HG02763 (cell line): ENCODE results near the gene ZNF726.
"Not testable (repeated sequence)": the region's sequence is repeated elsewhere in the genome, so short reads cannot be mapped to it uniquely, and the experiment has no call there.

Source experiments
- ATAC-seq: cut with Tn5 transposase; IDR thresholded peaks from one replicate; pipeline ENCODE4 v1.9.1; 2021; ENCODE audit warnings: mild to moderate bottlenecking, moderate library complexity; ENCODE audit not compliant: unreplicated experiment

ZNF726 gene

DNA sequence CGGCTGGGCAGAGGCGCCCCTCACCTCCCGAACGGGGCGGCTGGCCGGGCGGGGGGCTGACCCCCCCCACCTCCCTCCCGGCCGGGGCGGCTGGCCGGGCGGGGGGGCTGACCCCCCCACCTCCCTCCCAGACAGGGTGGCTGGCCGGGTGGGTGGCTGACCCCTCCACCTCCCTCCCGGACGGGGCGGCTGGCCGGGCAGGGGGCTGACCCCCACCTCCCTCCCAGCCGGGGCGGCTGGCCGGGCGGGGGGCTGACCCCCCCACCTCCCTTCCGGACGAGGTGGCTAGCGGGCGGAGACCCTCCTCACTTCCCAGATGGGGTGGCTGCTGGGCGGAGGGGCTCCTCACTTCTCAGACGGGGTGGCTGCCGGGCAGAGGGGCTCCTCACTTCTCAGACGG lies 22.3 kb downstream of the ZNF726 start:
- ATAC-seq = not testable (repeated sequence)

DNA sequence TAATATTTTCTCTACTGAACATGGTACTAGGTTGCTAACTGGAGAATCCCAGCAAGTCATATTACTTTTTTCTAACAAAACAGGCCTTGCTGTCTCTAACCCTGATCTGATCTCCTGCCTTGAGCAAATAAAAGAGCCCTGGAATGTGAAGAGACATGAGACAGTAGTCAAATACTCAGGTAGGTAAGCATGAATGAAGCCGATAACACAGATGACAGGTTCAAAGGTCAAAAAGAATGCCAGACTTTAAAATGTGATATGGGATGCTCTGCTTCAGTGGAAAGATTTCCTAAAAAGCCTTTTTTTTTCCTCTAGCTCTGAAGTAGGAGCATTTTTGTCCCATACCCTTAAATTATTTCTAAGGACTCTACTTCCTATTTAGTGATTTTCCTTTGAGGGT lies 28.7 kb downstream of the ZNF726 start:
- no peak for ATAC-seq

DNA sequence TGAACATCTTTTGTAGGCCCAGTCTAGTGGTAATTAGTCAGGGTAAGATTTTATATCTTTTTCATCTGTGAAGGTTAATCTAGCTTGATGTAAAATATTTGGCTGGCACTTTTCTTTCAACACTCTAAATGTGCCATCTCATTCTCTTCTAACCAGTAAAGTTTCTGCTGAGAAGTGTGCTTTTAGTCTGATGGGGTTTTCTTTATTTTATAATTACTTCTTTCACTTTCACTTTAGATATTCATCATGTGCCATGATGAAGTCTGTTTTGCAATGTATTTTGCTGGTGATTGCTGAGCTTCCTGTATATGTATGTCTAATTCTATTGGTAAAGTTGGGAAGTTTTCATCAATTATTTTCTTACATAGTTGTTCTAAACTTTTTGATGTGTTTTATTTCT lies 31.9 kb downstream of the ZNF726 start:
- no peak for ATAC-seq

DNA sequence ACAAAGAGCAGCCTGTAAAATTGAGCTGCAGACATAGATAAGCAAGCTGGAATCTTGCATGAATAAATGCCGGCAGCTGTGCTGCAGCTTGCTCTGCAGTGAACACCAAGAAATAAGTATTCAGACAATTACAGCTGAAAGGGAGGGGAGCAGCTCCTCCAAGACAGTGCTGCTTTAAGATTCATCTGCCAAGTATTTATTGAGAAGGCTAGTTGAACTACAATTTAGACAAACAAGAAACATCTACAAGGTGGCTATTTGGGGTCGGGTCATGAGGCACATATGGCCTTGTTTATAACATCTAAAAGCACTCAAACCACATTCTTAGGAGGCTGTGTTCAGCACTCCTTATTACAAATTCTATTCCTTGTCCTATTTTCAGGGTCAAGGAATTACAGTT lies 34.9 kb downstream of the ZNF726 start:
- ATAC-seq = no peak

DNA sequence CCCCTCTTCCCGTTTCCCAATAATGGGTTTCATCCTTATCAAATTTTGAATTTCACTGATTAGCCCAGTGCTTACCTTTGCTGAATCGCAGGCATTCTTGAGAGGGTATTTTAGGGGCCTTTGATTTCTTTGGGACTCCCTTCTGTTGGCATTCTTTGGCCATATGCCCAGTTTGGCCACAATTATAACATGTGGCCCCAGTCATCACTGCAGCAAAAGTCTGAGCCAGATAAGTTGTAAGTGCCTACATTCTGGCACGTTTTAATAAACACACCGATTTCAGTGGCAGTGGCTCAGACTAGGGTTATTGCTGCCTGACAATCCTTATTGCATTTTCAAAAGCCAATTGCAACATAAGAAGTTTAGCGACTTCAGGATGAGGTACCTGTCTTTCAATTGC lies 41.4 kb downstream of the ZNF726 start:
- no peak for ATAC-seq

DNA sequence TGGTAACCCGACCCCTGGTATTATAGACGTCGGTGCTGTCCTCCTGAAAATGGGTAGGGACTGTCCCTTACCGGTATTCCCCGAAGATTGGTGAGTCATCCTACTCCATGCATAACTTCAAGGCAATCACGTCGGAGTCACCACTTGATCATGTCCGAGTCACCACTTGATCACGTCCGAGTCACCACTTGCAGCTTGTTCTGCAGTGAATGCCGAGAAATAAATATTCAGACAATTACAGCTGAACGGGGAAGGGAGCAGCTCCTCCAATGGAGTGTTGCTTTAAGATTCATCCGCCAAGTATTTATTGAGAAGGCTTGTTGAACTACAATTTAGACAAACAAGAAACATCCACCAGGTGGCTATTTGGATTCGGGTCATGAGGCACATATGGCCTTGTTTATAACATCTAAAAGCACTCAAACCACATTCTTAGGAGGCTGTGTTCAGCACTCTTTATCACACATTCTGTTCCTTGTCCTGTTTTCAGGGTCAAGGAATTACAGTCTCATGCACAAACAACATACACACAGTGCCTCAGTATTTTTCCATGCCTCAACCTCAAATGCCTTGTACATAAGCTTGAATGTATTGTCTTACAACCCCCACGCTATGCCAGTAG lies 43.1 kb downstream of the ZNF726 start:
- ATAC-seq = no peak

DNA sequence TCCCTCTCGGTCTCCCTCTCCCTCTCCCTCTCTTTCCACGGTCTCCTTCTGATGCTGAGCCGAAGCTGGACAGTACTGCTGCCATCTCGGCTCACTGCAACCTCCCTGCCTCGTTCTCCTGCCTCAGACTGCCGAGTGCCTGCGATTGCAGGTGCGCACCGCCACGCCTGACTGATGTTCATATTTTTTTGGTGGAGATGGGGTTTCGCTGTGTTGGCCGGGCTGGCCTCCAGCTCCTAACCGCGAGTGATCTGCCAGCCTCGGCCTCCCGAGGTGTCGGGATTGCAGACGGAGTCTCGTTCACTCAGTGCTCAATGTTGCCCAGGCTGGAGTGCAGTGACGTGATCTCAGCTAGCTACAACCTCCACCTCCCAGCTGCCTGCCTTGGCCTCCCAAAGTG lies 48.7 kb downstream of the ZNF726 start:
- ATAC-seq = not testable (repeated sequence)

DNA sequence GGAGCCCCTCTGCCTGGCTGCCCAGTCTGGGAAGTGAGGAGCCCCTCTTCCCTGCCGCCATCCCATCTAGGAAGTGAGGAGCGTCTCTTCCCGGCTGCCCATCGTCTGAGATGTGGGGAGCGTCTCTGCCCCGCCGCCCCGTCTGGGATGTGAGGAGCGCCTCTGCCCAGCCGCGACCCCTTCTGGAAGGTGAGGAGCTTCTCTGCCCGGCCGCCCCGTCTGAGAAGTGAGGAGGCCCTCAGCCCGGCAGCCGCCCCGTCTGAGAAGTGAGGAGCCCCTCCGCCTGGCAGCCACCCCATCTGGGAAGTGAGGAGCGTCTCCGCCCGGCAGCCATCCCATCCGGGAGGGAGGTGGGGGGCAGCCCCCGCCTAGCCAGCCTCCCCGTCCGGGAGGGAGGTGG lies 49.2 kb downstream of the ZNF726 start:
- not testable (repeated sequence) for ATAC-seq

DNA sequence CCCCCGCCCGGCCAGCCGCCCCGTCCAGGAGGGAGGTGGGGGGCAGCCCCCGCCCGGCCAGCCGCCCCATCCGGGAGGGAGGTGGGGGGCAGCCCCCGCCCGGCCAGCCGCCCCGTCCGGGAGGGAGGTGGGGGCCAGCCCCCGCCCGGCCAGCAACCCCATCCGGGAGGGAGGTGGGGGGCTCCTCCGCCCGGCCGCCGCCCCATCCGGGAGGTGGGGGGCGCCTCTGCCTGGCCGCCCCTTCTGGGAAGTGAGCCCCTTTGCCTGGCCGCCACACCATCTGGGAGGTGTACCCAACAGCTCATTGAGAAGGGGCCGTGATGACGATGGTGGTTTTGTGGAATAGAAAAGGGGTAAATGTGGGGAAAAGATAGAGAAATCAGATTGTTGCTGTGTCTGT lies 49.6 kb downstream of the ZNF726 start:
- ATAC-seq = not testable (repeated sequence)

DNA sequence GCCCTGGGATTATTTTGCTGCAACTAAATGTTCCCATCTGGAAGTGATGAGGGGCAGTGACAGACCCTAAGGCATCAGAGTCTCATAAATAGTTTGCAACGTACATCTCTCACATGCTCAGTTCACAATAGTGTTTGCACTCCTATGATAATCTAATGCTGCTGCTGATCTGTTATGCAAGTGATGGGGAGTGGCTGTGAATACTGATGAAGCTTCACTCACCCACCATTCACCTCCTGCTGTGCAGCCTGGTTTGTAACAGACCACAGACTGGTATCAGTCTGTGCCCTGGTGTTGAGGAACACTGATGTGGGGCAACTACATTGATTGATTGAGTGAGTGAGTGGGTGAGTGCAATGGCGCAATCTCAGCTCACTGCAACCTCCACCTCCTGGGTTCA lies 54.9 kb downstream of the ZNF726 start:
- no peak for ATAC-seq

DNA sequence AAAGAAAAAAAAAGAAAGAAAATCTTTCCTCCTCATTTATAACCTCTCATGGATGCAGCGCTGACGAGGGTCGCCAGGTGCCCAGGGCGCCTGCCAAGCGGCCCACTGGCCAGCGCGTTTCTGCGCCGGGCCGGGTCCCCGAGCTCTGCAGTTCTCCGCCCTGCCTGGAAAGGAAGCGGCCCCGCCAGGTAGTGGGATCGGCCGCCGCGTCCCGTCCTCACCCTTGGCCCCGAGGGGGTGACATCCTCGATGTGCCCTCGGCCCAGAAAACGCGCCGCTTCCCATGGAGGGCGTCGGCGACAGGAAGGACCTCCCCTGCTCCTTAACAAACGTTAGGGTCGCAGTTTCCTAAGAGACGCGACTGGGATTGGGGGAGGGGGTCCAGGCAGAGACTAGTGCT lies 56.9 kb downstream of the ZNF726 start:
- ATAC-seq = no peak

DNA sequence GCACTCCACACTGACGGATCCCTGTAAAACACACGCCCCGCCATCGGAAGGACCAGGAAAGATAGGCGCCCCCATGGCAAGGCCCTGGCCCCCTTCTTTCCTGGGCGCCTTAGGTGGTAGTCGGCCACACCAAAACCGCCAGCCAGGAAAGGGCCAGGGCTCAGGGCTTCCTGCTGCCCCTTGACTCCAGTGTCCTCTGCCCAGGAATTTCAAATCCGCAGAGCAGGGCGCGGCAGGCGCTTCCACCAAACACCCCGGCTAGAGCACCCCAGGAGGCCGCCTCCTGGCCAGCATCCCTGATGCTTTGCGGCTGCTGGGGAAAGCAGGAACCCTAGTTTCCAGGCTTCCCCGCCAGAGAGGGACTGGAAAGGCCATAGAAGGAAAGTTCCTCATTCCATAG lies 57.5 kb downstream of the ZNF726 start:
- no peak for ATAC-seq

DNA sequence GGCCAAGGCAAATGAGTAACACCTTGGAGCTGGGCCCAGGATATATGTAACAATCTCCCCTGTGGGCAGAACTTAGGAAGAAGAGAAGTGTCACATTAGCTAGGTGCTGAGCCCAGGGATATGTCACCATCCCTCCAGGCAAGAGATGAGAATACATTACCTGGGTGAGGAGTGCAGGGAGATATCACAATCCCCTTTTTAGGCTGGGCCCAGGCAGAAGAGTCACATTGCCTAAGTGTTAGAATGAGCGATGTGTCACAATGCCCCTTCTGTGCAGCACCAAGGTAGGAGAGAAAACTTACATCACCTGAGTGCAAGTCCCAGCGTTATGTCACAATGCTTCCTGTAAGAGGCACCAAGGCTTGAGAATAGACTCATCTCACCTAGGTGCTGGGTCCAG lies 60.3 kb downstream of the ZNF726 start:
- no peak for ATAC-seq

DNA sequence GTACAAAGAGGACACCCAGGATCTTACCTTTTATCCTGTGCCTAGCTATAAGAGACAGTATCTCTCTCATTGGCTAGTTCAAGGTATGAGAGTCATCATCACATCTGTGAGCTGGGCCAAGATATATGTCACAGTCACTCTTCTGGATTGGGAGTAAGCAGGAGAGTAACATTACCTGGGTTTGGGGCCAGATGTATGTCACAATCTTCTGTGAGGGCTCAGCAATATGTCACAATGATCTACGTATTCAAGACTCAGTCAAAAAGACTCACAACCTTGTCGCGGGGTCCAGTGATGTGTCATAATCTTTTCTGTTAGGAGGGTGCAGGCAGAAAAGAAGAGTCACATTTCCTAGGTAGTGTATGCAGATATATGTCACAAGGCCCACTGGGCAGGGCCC lies 61.9 kb downstream of the ZNF726 start:
- not testable (repeated sequence) for ATAC-seq

DNA sequence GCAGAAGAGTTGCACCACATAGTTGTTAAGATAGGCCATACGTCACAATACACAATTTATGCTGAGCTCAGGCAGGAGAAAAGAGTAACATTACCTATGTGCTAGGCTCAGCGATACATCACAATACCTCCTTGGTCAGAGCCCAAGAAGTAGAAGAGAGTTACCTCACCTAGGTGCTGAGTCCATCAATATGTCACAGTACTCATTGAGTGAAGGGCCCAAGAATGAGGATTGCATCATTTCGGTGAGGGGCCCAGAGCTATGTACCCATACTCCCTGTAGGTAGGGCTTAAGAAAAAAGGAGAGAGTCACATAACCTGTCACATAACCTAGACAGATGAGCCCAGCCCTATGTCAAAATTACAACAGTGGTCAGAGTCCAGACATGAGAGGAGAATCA lies 62.6 kb downstream of the ZNF726 start:
- ATAC-seq = not testable (repeated sequence)

DNA sequence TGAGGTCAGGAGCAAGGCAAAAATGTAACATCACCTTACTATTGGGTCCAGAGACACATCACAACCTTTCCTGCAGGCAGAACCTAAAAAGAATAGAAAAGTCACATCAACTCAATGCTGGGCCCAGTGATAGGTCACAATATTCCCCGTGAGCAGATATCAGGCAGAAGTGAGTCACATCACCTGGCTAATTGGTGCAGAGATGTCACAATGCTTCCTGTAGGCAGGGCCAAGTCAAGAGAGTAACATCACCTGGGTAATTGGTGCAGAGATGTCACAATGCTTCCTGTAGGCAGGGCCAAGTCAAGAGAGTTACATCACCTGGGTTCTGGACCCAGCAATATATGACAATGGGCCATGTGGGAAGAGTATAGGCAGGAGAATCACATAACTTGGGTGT lies 63.4 kb downstream of the ZNF726 start:
- ATAC-seq = no peak

DNA sequence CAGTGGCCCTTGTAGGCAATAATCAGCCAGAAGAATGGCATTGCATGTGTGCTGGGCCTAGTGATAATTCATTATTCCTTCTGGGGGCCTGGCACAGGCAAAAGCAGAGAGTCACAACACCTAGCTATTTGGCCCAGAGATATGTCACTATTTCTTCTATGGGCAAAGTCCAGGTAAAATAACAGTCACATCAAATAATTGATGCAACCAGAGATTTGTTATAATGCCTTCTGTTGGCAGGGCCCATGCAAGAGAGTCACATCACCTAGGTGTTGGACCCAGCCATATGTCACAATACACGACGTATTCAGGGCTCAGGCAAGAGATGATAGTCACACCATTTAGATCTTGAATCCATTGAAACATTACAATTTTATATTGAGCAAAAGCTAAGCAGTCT lies 66.1 kb downstream of the ZNF726 start:
- ATAC-seq = no peak

DNA sequence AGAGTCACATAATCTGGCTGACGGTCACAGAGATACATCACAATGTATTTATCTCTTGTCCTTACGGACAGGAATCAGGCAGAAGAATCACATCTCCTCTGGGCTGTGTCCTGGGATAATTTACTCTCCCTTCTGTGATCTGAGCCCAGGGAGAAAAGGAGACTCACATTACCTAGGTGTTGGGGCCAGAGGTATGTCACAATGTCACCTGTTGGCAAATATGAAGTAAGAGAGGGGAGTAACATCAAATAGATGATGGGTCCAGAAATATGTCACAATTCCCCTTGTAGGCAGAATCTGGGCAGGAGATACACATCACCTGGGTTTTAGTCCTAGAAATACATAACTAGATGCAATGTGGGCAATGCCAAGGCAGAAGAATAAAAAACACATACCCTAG lies 67.2 kb downstream of the ZNF726 start:
- ATAC-seq = no peak

DNA sequence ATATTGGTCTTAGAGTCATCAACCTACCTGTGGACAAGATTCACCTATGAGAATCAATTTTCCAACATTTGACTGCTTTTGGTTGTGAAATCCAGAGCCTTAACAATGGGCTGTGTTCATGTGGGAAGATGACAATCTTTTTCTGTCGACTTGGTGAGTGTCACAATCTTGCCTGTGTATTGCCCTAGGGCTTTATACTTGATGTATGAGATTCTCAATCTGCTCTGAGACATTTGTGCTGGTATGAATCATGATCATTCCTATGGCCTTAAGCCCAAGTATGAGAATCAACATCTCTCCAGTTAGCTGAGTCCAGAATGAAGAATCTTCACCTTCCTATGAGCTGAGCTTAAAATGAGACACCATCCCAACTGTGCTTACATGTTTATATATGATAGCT lies 68.7 kb downstream of the ZNF726 start:
- no peak for ATAC-seq
